ENCODE measurements around the gene HCN3. TPM values are rescaled to one million over a fixed set of nuclear protein-coding genes. Genes with fewer than 3 reads are reported as not detected.

HCN3 gene
- total RNA-seq, 5 donors from 2014 or later (not counting 1 experiment from before 2014, with no cell fraction given): 1.7 to 4.1 (median 4.0) TPM

GRCh38 chr1:155293086-155293749 is 16.0 kb downstream of the HCN3 start:
- H3K9me3 Mint-ChIP-seq: no peaks in the 10 kb centered on the region
- ATAC-seq (replicated peaks in 1 of 4): no peak
- H3K27me3 Mint-ChIP-seq: peaks cover 30 to 40% of the 10 kb centered on the region in 2 donors
- no peak overlapping the region for H3K27ac Mint-ChIP-seq
- H3K36me3 Mint-ChIP-seq: no peaks in the 10 kb centered on the region
- H3K4me3 ChIP-seq (ENCODE audit: control insufficient read depth in 1 of 2, extremely low read depth in 1 of 2, low read length in 1 of 2): no peak overlapping the region
- CTCF ChIA-PET: no interaction called here
- H3K27ac ChIP-seq (ENCODE audit: low read length): no peak overlapping the region
- H3K36me3 ChIP-seq (ENCODE audit: control insufficient read depth in 2 of 2, extremely low read depth in 1 of 2, insufficient read depth in 1 of 2, low read length in 1 of 2): no peaks in the 10 kb centered on the region
- no peak for DNase-seq
- H3K27me3 ChIP-seq (replicated peaks in 1 of 2; ENCODE audit: control insufficient read depth in 2 of 2, extremely low read depth in 1 of 2, insufficient read depth in 2 of 2, low read length in 1 of 2): peaks cover 7 to 48% of the 10 kb centered on the region in 2 experiments
- WGBS (ENCODE audit: insufficient coverage): 91% methylated on average over 16 of the region's 17 CpGs
- H3K4me1 ChIP-seq (ENCODE audit: control insufficient read depth in 1 of 2, extremely low read depth in 1 of 2, insufficient read depth in 2 of 2, low read length in 2 of 2): peaks cover 0 to 7% of the 10 kb centered on the region in 2 experiments
- peaks cover 4 to 6% (median 5%) of the 10 kb centered on the region in 3 donors for H3K4me1 Mint-ChIP-seq
- no peak overlapping the region for H3K4me3 Mint-ChIP-seq
- no peaks in the 10 kb centered on the region for H3K9me3 ChIP-seq
- POLR2A ChIA-PET: interaction anchor here in 1 of 2 donors (0.6 kb wide), 1 partner anchor 184 kb away, joined by 3 read pairs; no protein-coding TSS in a partner anchor

GRCh38 chr1:155294520-155295182 is 17.4 kb downstream of the HCN3 start:
- Histone ChIP-seq H3K4me1 (ENCODE audit: control insufficient read depth in 1 of 2, extremely low read depth in 1 of 2, insufficient read depth in 2 of 2, low read length in 2 of 2) (peaks cover 0 to 7% of the 10 kb centered on the region in 2 experiments), H3K9me3 (no peaks in the 10 kb centered on the region), H3K27ac (ENCODE audit: low read length) (no peak overlapping the region), H3K36me3 (ENCODE audit: control insufficient read depth in 2 of 2, extremely low read depth in 1 of 2, insufficient read depth in 1 of 2, low read length in 1 of 2) (no peaks in the 10 kb centered on the region), H3K27me3 (replicated peaks in 1 of 2; ENCODE audit: control insufficient read depth in 2 of 2, extremely low read depth in 1 of 2, insufficient read depth in 2 of 2, low read length in 1 of 2) (peaks cover 7 to 48% of the 10 kb centered on the region in 2 experiments), H3K4me3 (ENCODE audit: control insufficient read depth in 1 of 2, extremely low read depth in 1 of 2, low read length in 1 of 2) (no peak overlapping the region)
- Mint-ChIP-seq H3K27ac (peak overlapping the region in 1 of 2 donors; percentile 31), H3K27me3 (peaks cover 30 to 42% of the 10 kb centered on the region in 2 donors), H3K4me1 (peaks cover 4 to 6% (median 5%) of the 10 kb centered on the region in 3 donors), H3K9me3 (no peaks in the 10 kb centered on the region), H3K36me3 (no peaks in the 10 kb centered on the region), H3K4me3 (no peak overlapping the region)
- CTCF ChIA-PET: no interaction called here
- 38% methylated on average over 38 of the region's 46 CpGs for WGBS (ENCODE audit: insufficient coverage)
- POLR2A ChIA-PET: no interaction called here
- ATAC-seq (replicated peaks in 1 of 4) (no peak), DNase-seq (no peak)

GRCh38 chr1:155295183-155295941 is 18.1 kb downstream of the HCN3 start:
- ChIA-PET POLR2A (no interaction called here), CTCF (no interaction called here)
- ATAC-seq (replicated peaks in 1 of 4) (peak in 1 of 4 experiments; percentile 49), DNase-seq (no peak)
- Histone ChIP-seq H3K36me3 (ENCODE audit: control insufficient read depth in 2 of 2, extremely low read depth in 1 of 2, insufficient read depth in 1 of 2, low read length in 1 of 2) (no peaks in the 10 kb centered on the region), H3K4me3 (ENCODE audit: control insufficient read depth in 1 of 2, extremely low read depth in 1 of 2, low read length in 1 of 2) (no peak overlapping the region), H3K27ac (ENCODE audit: low read length) (no peak overlapping the region), H3K27me3 (replicated peaks in 1 of 2; ENCODE audit: control insufficient read depth in 2 of 2, extremely low read depth in 1 of 2, insufficient read depth in 2 of 2, low read length in 1 of 2) (peaks cover 7 to 45% of the 10 kb centered on the region in 2 experiments), H3K4me1 (ENCODE audit: control insufficient read depth in 1 of 2, extremely low read depth in 1 of 2, insufficient read depth in 2 of 2, low read length in 2 of 2) (peaks cover 0 to 7% of the 10 kb centered on the region in 2 experiments), H3K9me3 (no peaks in the 10 kb centered on the region)
- H3K36me3 Mint-ChIP-seq: no peaks in the 10 kb centered on the region
- H3K27me3 Mint-ChIP-seq: peaks cover 30 to 39% of the 10 kb centered on the region in 2 donors
- H3K9me3 Mint-ChIP-seq: no peaks in the 10 kb centered on the region
- no peak overlapping the region for H3K27ac Mint-ChIP-seq
- WGBS (ENCODE audit: insufficient coverage): 28% methylated on average over 41 of the region's 47 CpGs
- peaks cover 4 to 6% (median 5%) of the 10 kb centered on the region in 3 donors for H3K4me1 Mint-ChIP-seq
- no peak overlapping the region for H3K4me3 Mint-ChIP-seq

GRCh38 chr1:155295942-155296267 is 18.6 kb downstream of the HCN3 start:
- no peaks in the 10 kb centered on the region for H3K36me3 ChIP-seq (ENCODE audit: control insufficient read depth in 2 of 2, extremely low read depth in 1 of 2, insufficient read depth in 1 of 2, low read length in 1 of 2)
- Mint-ChIP-seq H3K9me3 (no peaks in the 10 kb centered on the region), H3K27ac (no peak overlapping the region), H3K4me3 (no peak overlapping the region), H3K36me3 (no peaks in the 10 kb centered on the region), H3K4me1 (peaks cover 4 to 6% (median 5%) of the 10 kb centered on the region in 3 donors), H3K27me3 (peaks cover 30 to 39% of the 10 kb centered on the region in 2 donors)
- peaks cover 0 to 7% of the 10 kb centered on the region in 2 experiments for H3K4me1 ChIP-seq (ENCODE audit: control insufficient read depth in 1 of 2, extremely low read depth in 1 of 2, insufficient read depth in 2 of 2, low read length in 2 of 2)
- WGBS (ENCODE audit: insufficient coverage): 85% methylated on average over 3 of the region's 7 CpGs
- H3K27ac ChIP-seq (ENCODE audit: low read length): no peak overlapping the region
- peaks cover 7 to 48% of the 10 kb centered on the region in 2 experiments for H3K27me3 ChIP-seq (replicated peaks in 1 of 2; ENCODE audit: control insufficient read depth in 2 of 2, extremely low read depth in 1 of 2, insufficient read depth in 2 of 2, low read length in 1 of 2)
- POLR2A ChIA-PET: no interaction called here
- ATAC-seq (replicated peaks in 1 of 4) (no peak), DNase-seq (no peak)
- CTCF ChIA-PET: no interaction called here
- no peaks in the 10 kb centered on the region for H3K9me3 ChIP-seq
- H3K4me3 ChIP-seq (ENCODE audit: control insufficient read depth in 1 of 2, extremely low read depth in 1 of 2, low read length in 1 of 2): no peak overlapping the region

- Histone ChIP-seq H3K27ac (ENCODE audit: low read length) (no peak overlapping the region), H3K4me3 (ENCODE audit: control insufficient read depth in 1 of 2, extremely low read depth in 1 of 2, low read length in 1 of 2) (no peak overlapping the region), H3K9me3 (no peaks in the 10 kb centered on the region), H3K4me1 (ENCODE audit: control insufficient read depth in 1 of 2, extremely low read depth in 1 of 2, insufficient read depth in 2 of 2, low read length in 2 of 2) (peaks cover 0 to 7% of the 10 kb centered on the region in 2 experiments), H3K27me3 (replicated peaks in 1 of 2; ENCODE audit: control insufficient read depth in 2 of 2, extremely low read depth in 1 of 2, insufficient read depth in 2 of 2, low read length in 1 of 2) (peaks cover 7 to 45% of the 10 kb centered on the region in 2 experiments), H3K36me3 (ENCODE audit: control insufficient read depth in 2 of 2, extremely low read depth in 1 of 2, insufficient read depth in 1 of 2, low read length in 1 of 2) (no peaks in the 10 kb centered on the region)
- H3K27ac Mint-ChIP-seq: no peak overlapping the region
- H3K27me3 Mint-ChIP-seq: peaks cover 30 to 39% of the 10 kb centered on the region in 2 donors
- H3K36me3 Mint-ChIP-seq: no peaks in the 10 kb centered on the region
- ChIA-PET POLR2A (no interaction called here), CTCF (no interaction called here)
- no peaks in the 10 kb centered on the region for H3K9me3 Mint-ChIP-seq
- no peak for ATAC-seq (replicated peaks in 1 of 4)
- H3K4me3 Mint-ChIP-seq: no peak overlapping the region
- peaks cover 4 to 6% (median 5%) of the 10 kb centered on the region in 3 donors for H3K4me1 Mint-ChIP-seq
- WGBS (ENCODE audit: insufficient coverage): 74% methylated on average over 3 of the region's 3 CpGs
- DNase-seq: no peak
These were observed 19.4 kb downstream of the HCN3 start for GRCh38 chr1:155296661-155297060.

GRCh38 chr1:155297384-155297783 is 20.1 kb downstream of the HCN3 start:
- Histone ChIP-seq H3K27ac (ENCODE audit: low read length) (no peak overlapping the region), H3K27me3 (replicated peaks in 1 of 2; ENCODE audit: control insufficient read depth in 2 of 2, extremely low read depth in 1 of 2, insufficient read depth in 2 of 2, low read length in 1 of 2) (peaks cover 7 to 43% of the 10 kb centered on the region in 2 experiments), H3K36me3 (ENCODE audit: control insufficient read depth in 2 of 2, extremely low read depth in 1 of 2, insufficient read depth in 1 of 2, low read length in 1 of 2) (no peaks in the 10 kb centered on the region), H3K4me3 (ENCODE audit: control insufficient read depth in 1 of 2, extremely low read depth in 1 of 2, low read length in 1 of 2) (no peak overlapping the region), H3K4me1 (ENCODE audit: control insufficient read depth in 1 of 2, extremely low read depth in 1 of 2, insufficient read depth in 2 of 2, low read length in 2 of 2) (peaks cover 0 to 7% of the 10 kb centered on the region in 2 experiments), H3K9me3 (no peaks in the 10 kb centered on the region)
- H3K36me3 Mint-ChIP-seq: no peaks in the 10 kb centered on the region
- 65% methylated on average over 6 of the region's 7 CpGs for WGBS (ENCODE audit: insufficient coverage)
- ATAC-seq (replicated peaks in 1 of 4) (no peak), DNase-seq (no peak)
- H3K4me3 Mint-ChIP-seq: no peak overlapping the region
- peak overlapping the region in 1 of 2 donors; percentile 7 for H3K27ac Mint-ChIP-seq
- POLR2A ChIA-PET: interaction anchor here in 1 of 2 donors (0.6 kb wide), 1 partner anchor 311 kb away, joined by 3 read pairs; no protein-coding TSS in a partner anchor
- peaks cover 30 to 39% of the 10 kb centered on the region in 2 donors for H3K27me3 Mint-ChIP-seq
- CTCF ChIA-PET: no interaction called here
- H3K4me1 Mint-ChIP-seq: peaks cover 4 to 6% (median 5%) of the 10 kb centered on the region in 3 donors
- no peaks in the 10 kb centered on the region for H3K9me3 Mint-ChIP-seq
